H1 (cell line): Measurements from ENCODE around the gene LIMK1. TPM values are rescaled to one million over a fixed set of nuclear protein-coding genes. Genes with fewer than 3 reads are reported as not detected.

Experiments used
- CHD2 ChIP-seq: IDR thresholded peaks from 2 replicates; pipeline ENCODE4 v1.6.1; 2012; ENCODE audit warnings: low read length, improper control_type of control experiment
- KDM1A ChIP-seq: fragments of 200-600, 300-600 bp; sonication (generic); IDR thresholded peaks from 2 replicates; pipeline ENCODE4 v1.7.1; 2016; ENCODE audit warnings: mild to moderate bottlenecking, low read length, borderline replicate concordance
- MAX ChIP-seq: IDR thresholded peaks from 2 replicates; pipeline ENCODE4 v1.6.1; 2012; ENCODE audit warnings: inconsistent platforms
- SIRT6 ChIP-seq: IDR thresholded peaks from one replicate; pipeline ENCODE4 v1.7.1; 2012; ENCODE audit warnings: low read length, inconsistent platforms
- polyA plus RNA-seq, 7 experiments: library from polyadenylated mRNA; depleted of rRNA in 3 of 7; stranded (reverse) in 5 of 7; unstranded in 2 of 7; fragments of >200 nt in 5 of 7; fragments of 200-250 nt in 2 of 7; gene quantifications; 1 replicate in 5 of 7; 2 replicates in 1 of 7; 4 replicates in 1 of 7; pipeline versions ENCODE4 v1.2.1 to v1.2.3, GENCODE V29; 2011 to 2013; ENCODE audit warnings: missing spikeins in 2 of 7, mixed read lengths in 2 of 7
- total RNA-seq: library from RNA; stranded (reverse); fragmentation: NEBNext Ultra II Directional; extraction: Animal tissue kit (Norgen Biotek cat#: 25700); gene quantifications from 2 replicates; pipeline ENCODE4 v1.2.1, GENCODE V29; 2021

The LIMK1 gene
- total and polyA plus RNA-seq, 2 of the 8 experiments (the other 6 are each of a cell fraction or from before 2014, with no cell fraction given) = 93.5 to 108 TPM

GRCh38 chr7:74068378-74069085 lies 15.1 kb upstream of the LIMK1 start (continued):
- TF ChIP-seq KDM1A (no peak), CHD2 (no peak), MAX (no peak), SIRT6 (no peak)
